Measurements from ENCODE around the gene ABRACL.

The ABRACL gene

DNA sequence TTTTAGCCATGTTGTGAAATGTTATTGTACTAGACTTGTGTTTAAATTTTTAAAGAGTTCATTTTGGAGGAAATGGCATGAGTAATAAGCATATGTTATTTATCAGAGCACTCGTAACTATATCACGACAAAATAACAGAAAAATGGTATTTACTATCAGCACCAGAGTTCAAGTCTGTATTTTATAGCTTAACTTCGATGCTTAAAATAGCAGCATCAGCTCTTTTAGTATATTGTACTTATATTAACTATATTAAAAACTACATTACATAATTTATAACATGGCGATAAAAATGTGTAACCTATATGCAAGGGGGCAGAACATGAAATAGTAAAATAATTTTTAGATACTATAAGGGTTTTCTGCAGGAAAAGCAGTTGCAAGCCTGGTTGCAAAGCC, 52.9 kb downstream of the ABRACL start:
- Histone ChIP-seq H3K27me3 (no peaks in the 10 kb centered on the region), H3K27ac (no peak overlapping the region), H3K9me3 (replicated peaks in 1 of 11) (no peaks in the 10 kb centered on the region), H3K4me2 (no peak overlapping the region), H3K4me3 (no peak overlapping the region), H3K9ac (no peak overlapping the region), H3K36me3 (no peaks in the 10 kb centered on the region), H4K20me1 (no peaks in the 10 kb centered on the region), H3K4me1 (0 out of 20 replicates have a peak, but pooled peaks cover 0 to 10% (median 0%) of the 10 kb centered on the region in 10 experiments)
- TF ChIP-seq Cebpa-rat (IDR thresholded peaks at IDR 0.05): no peak

DNA sequence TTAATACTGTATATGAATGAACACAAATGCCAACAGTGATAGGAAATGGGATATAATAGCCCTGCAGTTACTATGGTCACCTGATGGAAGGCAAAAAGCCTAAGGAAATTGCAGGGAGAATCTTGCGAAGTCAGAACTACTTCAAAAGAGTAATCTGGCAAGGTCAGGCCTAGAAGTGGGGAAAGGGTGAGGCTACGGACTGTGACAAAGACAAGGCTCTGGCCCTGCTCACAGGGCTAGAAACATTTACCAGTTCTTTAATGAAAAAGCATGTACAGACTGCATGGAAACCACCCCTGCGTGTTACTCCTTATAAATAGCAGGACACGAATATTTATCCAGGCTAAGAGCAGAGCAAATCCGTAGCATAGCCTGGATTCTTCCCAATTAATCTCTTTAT, 53.8 kb downstream of the ABRACL start:
- H3K9ac ChIP-seq: no peak overlapping the region

DNA sequence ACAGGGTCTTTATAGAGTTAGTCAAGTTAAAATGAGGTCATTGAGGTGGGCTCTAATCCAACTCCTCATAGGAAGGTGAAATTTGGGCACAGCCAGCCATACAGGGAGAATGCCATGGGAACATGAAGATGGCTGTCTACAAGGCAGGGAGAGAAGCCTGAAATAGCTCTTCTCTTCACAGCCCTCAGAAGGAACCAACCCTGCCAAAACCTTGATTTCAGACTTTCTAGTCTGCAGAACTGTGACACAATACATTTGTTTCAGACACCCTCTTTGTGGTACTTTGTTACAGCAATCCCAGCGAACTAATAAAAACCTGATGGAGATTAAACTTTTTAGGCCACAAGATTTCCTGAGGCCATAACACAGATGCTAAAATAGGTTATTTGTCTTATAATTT, 63.3 kb downstream of the ABRACL start:
- Histone ChIP-seq H4K20me1 (no peaks in the 10 kb centered on the region), H3K36me3 (no peaks in the 10 kb centered on the region), H3K27ac (no peak overlapping the region), H3K4me3 (no peak overlapping the region), H3K4me2 (no peak overlapping the region), H3K4me1 (no peaks in the 10 kb centered on the region), H3K9me3 (replicated peaks in 1 of 11) (peaks cover 0 to 23% (median 15%) of the 10 kb centered on the region in 11 experiments; a peak in 16 of 22 replicates), H3K27me3 (no peaks in the 10 kb centered on the region), H3K9ac (no peak overlapping the region)
- TF ChIP-seq Cebpa-rat (IDR thresholded peaks at IDR 0.05): no peak

More for the DNA sequence above, 53.8 kb downstream of the ABRACL start:
- 0 out of 20 replicates have a peak, but pooled peaks cover 0 to 10% (median 0%) of the 10 kb centered on the region in 10 experiments for H3K4me1 ChIP-seq
- H3K36me3 ChIP-seq: no peaks in the 10 kb centered on the region
- no peaks in the 10 kb centered on the region for H3K9me3 ChIP-seq (replicated peaks in 1 of 11)
- H4K20me1 ChIP-seq: no peaks in the 10 kb centered on the region
- no peak for TF ChIP-seq Cebpa-rat (IDR thresholded peaks at IDR 0.05)
- no peak overlapping the region for H3K4me2 ChIP-seq
- no peak overlapping the region for H3K27ac ChIP-seq
- no peak overlapping the region for H3K4me3 ChIP-seq
- no peaks in the 10 kb centered on the region for H3K27me3 ChIP-seq
